Embryonic facial prominence (tissue), 1 donor: ENCODE measurements around the gene PSME4.
"Not testable (repeated sequence)": the region's sequence is repeated elsewhere in the genome, so short reads cannot be mapped to it uniquely, and the experiment has no call there.

Source experiments
- DNase-seq: peaks from one replicate; pipeline ENCODE4 v3.0.0-alpha.2; 2016; ENCODE audit errors: extremely low spot score

PSME4 gene

GRCh38 chr2:53964987-53965687 lies 5.7 kb downstream of the PSME4 start:
- DNase-seq = no peak

GRCh38 chr2:53964257-53964952 lies 6.4 kb downstream of the PSME4 start:
- no peak for DNase-seq

- not testable (repeated sequence) for DNase-seq
These were observed 9.1 kb downstream of the PSME4 start for GRCh38 chr2:53961478-53962216.

GRCh38 chr2:53960476-53960875 lies 10.3 kb downstream of the PSME4 start:
- no peak for DNase-seq

GRCh38 chr2:53958443-53958842 lies 12.3 kb downstream of the PSME4 start:
- DNase-seq = no peak

GRCh38 chr2:53952519-53952918 lies 18.3 kb downstream of the PSME4 start:
- no peak for DNase-seq

- no peak for DNase-seq
These were observed 21.3 kb downstream of the PSME4 start for GRCh38 chr2:53949457-53949856.

- DNase-seq = no peak
These were observed 25.3 kb downstream of the PSME4 start for GRCh38 chr2:53945538-53945937.

- DNase-seq = no peak
These were observed 26.3 kb downstream of the PSME4 start for GRCh38 chr2:53944542-53944941.

GRCh38 chr2:53942280-53942679 lies 28.5 kb downstream of the PSME4 start:
- DNase-seq = no peak

- DNase-seq = no peak
These were observed 29.0 kb downstream of the PSME4 start for GRCh38 chr2:53941749-53942148.

GRCh38 chr2:53939656-53940055 lies 31.1 kb downstream of the PSME4 start:
- DNase-seq = no peak

- DNase-seq = no peak
These were observed 31.9 kb downstream of the PSME4 start for GRCh38 chr2:53938904-53939303.

GRCh38 chr2:53933329-53933728 lies 37.5 kb downstream of the PSME4 start:
- no peak for DNase-seq

GRCh38 chr2:53926321-53926720 lies 44.5 kb downstream of the PSME4 start:
- DNase-seq = not testable (repeated sequence)

- DNase-seq = no peak
These were observed 57.1 kb downstream of the PSME4 start for GRCh38 chr2:53913721-53914120.

- DNase-seq = no peak
These were observed 59.2 kb downstream of the PSME4 start for GRCh38 chr2:53911434-53912189.

- DNase-seq = no peak
These were observed 63.2 kb downstream of the PSME4 start for GRCh38 chr2:53907582-53907981.

GRCh38 chr2:53905396-53905795 lies 65.4 kb downstream of the PSME4 start:
- DNase-seq = no peak

- no peak for DNase-seq
These were observed 67.8 kb downstream of the PSME4 start for GRCh38 chr2:53903011-53903410.

GRCh38 chr2:53901192-53901591 lies 69.6 kb downstream of the PSME4 start:
- DNase-seq = no peak

- no peak for DNase-seq
These were observed 73.9 kb downstream of the PSME4 start for GRCh38 chr2:53896864-53897263.
